Measurements from ENCODE around the gene HEBP2.
A peak's percentile ranks its signal among the peaks of the same experiment; 100 is the strongest.

The HEBP2 gene

GRCh38 chr6:138397128-138398122 lies 6.6 kb upstream of the HEBP2 start:
- no peak for DNase-seq

- no peak for DNase-seq
Observed at GRCh38 chr6:138400326-138400725, 3.7 kb upstream of the HEBP2 start.

- no peak for DNase-seq
Observed at GRCh38 chr6:138401960-138402837, 1.8 kb upstream of the HEBP2 start.

DNA sequence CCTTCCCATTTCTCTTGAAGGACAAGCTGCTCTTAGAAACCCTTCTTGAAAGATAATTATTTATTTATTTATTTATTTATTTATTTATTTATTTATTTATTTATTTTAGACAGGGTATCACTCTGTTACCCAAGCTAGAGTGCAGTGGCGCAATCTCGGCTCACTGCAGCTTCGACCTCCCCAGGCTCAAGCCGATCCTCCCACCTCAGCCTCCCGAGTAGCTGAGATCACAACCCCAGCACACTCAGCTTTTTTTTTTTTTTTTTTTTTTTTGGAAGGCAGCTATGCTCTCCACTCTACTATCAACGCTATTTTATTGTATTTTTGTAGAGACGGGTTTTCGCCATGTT lies 1.2 kb upstream of the HEBP2 start:
- DNase-seq = no peak

DNA sequence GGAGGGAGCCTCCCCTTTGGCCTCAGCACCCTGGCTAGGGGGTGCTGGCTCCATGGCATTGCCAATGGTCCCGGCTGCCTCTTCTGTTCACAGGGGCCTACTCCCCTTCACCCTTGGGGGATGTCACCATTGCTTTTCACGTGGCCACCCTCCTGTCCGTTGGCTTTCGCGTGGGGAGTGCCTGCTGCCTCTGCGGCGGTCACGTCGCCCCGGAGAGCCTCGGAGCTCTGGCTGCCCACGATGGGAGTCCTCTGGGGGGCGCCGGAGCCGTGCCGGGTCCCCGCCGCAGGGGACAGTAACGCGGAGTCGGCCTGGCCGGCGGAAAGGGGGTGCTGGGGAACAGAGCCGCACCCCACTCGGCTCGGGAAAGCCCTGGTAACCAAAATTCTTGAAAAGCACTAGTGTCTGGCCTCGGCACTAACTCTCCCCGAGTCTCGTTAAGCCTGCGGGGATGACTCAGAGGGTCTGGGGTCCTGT lies 661 bp upstream of the HEBP2 start:
- DNase-seq = no peak

DNA sequence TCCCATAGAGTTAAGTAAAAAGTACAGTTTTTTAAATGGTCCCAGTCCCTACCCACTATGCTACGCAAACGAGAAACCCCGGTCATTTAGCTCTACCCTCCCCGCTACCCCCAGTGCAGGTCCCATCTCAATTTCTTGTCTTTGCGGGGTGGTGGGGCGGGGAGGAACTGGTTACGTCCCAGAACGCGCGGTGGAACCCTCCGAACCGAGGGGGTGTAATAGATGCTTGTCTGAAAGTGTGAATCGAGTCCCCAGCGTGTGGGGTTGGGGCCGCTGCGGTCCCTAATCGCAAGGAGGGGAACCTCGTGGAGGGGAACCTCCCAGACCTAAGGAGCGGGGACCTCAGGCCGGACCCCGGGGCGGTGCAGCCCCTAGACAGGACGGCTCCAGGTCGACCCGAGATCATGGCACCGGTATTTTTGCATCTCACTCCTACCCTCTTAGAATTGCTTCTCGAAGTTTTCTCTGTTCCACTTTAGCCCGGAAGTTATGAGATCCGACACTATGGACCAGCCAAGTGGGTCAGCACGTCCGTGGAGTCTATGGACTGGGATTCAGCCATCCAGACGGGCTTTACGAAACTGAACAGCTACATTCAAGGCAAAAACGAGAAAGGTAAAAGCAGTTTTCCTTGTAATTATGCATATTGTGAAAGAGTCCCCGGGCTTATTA lies 779 bp downstream of the HEBP2 start:
- DNase-seq = no peak

DNA sequence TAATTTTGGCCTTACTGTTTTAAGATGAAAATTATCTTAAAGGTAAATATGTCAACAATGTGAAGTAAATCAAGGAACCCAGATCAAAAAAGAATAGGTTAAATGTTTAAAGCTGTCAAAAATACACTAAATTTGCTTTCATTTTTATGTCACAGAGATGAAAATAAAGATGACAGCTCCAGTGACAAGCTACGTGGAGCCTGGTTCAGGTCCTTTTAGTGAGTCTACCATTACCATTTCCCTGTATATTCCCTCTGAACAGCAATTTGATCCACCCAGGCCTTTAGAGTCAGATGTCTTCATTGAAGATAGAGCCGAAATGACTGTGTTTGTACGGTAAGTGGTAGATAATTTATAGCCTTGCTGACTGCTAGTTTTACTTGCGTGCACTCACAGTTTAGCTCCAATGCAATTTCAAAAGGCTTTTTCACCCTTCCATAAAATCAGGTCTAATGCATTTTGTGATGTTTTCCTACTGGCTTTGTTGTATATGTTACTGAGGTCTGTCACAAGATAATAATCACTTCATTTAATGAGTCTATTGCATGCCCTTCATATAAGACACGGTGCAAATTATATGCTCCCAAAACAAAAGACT lies 1.9 kb downstream of the HEBP2 start:
- no peak for DNase-seq

GRCh38 chr6:138406443-138406842 lies 2.4 kb downstream of the HEBP2 start:
- DNase-seq = no peak

- no peak for DNase-seq
Observed at GRCh38 chr6:138410048-138410735, 6.2 kb downstream of the HEBP2 start.

GRCh38 chr6:138410972-138411880 lies 7.2 kb downstream of the HEBP2 start:
- no peak for DNase-seq

- no peak for DNase-seq
Observed at GRCh38 chr6:138415125-138415524, 11.1 kb downstream of the HEBP2 start.

DNA sequence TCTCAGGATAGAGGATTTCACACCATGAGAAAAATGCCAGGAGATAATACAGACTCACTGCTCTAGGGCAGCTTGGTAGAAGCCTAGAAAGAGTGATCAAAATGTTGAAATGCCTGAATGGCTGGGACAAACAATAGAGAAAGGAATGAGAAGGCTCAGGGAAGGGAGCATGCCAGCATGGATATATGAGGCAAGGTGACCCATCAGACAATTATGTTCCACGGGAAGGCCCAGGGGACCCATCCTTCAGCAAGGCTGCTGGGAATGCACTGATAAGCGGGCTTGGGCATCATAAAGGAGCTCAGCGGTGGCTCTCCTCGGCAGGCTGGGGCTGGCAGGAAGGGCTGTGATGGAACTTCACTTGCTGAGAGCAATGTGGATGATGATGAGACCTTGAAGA lies 12.2 kb downstream of the HEBP2 start:
- DNase-seq = no peak

GRCh38 chr6:138417493-138418117 lies 13.6 kb downstream of the HEBP2 start:
- DNase-seq = peak; percentile 61

GRCh38 chr6:138418118-138418742 lies 14.2 kb downstream of the HEBP2 start:
- no peak for DNase-seq

DNA sequence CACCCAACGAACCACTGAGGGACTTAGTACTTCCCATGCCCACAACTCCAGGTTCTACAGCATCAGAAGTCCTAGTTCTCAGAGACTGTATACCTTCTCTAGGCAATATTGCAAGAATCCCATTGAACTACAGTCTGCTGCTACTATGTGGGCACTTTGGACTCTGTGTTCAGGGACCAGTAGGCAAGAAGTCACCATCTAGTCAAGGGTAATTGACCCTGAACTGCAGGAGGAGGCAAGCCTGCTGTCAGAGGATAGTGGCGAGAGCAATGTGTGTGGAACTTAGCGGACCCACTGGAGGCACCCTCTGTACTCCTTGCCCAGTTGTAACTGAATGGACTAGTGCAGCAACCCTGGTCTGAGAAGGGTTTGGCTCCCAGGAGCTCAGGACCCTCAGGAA lies 15.7 kb downstream of the HEBP2 start:
- DNase-seq = no peak

DNA sequence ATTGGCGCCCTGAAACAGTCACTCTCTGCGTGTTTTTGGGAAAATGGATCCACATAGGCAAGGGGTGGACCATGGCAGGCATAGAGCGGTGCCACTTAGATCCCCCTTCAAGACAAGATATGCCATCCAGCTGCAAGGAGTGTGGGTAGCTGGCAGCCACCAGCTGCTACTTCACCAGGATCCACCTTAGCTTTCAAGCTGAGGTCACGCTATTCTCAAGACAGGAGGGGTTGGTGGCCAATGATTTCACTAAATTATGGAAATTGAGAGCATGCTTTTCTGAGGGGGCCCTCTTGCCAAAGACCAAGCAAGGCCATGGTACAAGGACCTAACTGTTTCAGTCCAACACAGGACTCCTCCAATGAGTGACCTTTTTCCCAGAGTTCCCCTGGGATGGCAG lies 16.3 kb downstream of the HEBP2 start:
- DNase-seq = no peak

DNA sequence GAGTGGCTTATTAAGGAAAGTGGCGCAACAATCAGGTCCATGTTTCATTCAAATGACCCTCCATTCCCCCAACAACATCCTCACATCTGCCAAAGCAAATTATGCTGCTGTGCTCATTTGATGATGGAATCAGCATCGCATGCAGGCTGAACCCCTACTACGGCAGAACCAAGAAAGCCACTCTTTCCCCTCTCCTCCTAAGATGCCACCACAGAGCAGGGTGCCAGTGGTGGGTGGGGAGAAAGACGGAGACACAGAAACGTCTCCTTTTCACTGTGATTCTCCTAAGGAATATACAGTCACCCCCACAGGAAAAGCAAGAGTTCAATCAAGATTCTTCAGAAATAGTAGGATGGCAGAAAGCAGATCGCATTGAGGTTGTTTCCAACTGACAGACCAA lies 17.1 kb downstream of the HEBP2 start:
- DNase-seq = no peak

DNA sequence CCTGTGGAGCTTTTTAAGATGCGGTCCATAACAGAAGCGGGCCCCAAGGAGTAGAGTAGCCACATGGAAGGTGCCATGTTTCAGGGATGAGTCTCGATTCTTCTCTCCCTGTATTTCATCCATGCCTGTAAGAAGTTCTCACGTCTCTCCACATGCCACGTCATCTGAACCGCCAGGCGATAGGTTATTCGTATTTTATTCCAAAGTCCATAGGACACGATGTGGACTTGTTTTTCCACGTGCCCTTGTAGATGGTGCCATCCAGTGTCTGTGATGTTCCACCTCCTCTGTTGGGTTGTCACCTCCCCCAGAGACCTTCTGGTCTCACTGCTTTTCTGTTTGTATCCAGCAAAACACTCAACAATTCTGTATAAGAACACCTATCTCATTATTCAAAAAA lies 17.6 kb downstream of the HEBP2 start:
- no peak for DNase-seq

- DNase-seq = no peak
Observed at GRCh38 chr6:138422861-138423260, 18.8 kb downstream of the HEBP2 start.
